WTC11 (cell line): ENCODE results near the gene RASGRF2. TPM values are rescaled to one million over a fixed set of nuclear protein-coding genes. Genes with fewer than 3 reads are reported as not detected.

Experiments
- ATAC-seq: fragments of 200-7000 bp; cut with Tn5 transposase; 2 replicates; pipeline ENCODE4 v1.10.0; 2021; ENCODE audit warnings: mild to moderate bottlenecking, moderate library complexity
- CTCF ChIA-PET: fragments of 300-600 bp; sonication (Branson Sonifier 250); formaldehyde crosslinking; loops from one replicate; lab custom pipeline; 2021; ENCODE audit warnings: antibody characterized with exemption; lab: Charles Lee
- POLR2A ChIA-PET: fragments of 350-600 bp; sonication (Branson Sonifier 250); formaldehyde crosslinking; loops from one replicate; lab custom pipeline; 2021; ENCODE audit warnings: antibody characterized with exemption; lab: Charles Lee
- DNase-seq: peaks from one replicate; pipeline ENCODE4 v3.0.0; 2021; ENCODE audit warnings: low spot score
- H3K27ac Mint-ChIP-seq: 2 replicates; pipeline ENCODE4 v1.8.0; 2021; ENCODE audit warnings: mixed read lengths
- H3K27me3 Mint-ChIP-seq: 2 replicates; pipeline ENCODE4 v1.8.0; 2021; ENCODE audit warnings: low read depth, mild to moderate bottlenecking, moderate library complexity, mixed read lengths
- H3K36me3 Mint-ChIP-seq: 2 replicates; pipeline ENCODE4 v1.8.0; 2021; ENCODE audit warnings: mixed read lengths
- H3K4me1 Mint-ChIP-seq: 2 replicates; pipeline ENCODE4 v1.8.0; 2022; ENCODE audit warnings: mixed read lengths
- H3K4me3 Mint-ChIP-seq: 2 replicates; pipeline ENCODE4 v1.8.0; 2021; ENCODE audit warnings: mild to moderate bottlenecking, moderate library complexity, mixed read lengths
- H3K9me3 Mint-ChIP-seq: 2 replicates; pipeline ENCODE4 v1.8.0; 2021; ENCODE audit warnings: mixed read lengths
- CBFB ChIP-seq: sonication (generic); formaldehyde crosslinking; IDR thresholded peaks from 2 replicates; pipeline ENCODE4 v1.8.1; 2022; ENCODE audit warnings: mild to moderate bottlenecking, low read depth, missing genetic modification reagents
- CREM ChIP-seq: sonication (generic); formaldehyde crosslinking; IDR thresholded peaks from 2 replicates; pipeline ENCODE4 v1.8.1; 2022; ENCODE audit warnings: mild to moderate bottlenecking, missing genetic modification reagents, moderate library complexity
- ETV6 ChIP-seq: sonication (generic); formaldehyde crosslinking; IDR thresholded peaks from 2 replicates; pipeline ENCODE4 v1.8.1; 2022; ENCODE audit warnings: mild to moderate bottlenecking, missing genetic modification reagents
- FOXJ3 ChIP-seq: sonication (generic); formaldehyde crosslinking; IDR thresholded peaks from 2 replicates; pipeline ENCODE4 v1.9.0; 2021; ENCODE audit warnings: missing genetic modification reagents, mild to moderate bottlenecking, borderline replicate concordance
- JAZF1 ChIP-seq: fragments of 250-450 bp; sonication (Bioruptor Pico); IDR thresholded peaks from 2 replicates; pipeline ENCODE4 v1.9.0; 2021; ENCODE audit warnings: moderate library complexity, mild to moderate bottlenecking, inconsistent platforms
- MYBL2 ChIP-seq: sonication (generic); formaldehyde crosslinking; IDR thresholded peaks from 2 replicates; pipeline ENCODE4 v1.8.1; 2023; ENCODE audit warnings: mild to moderate bottlenecking, moderate library complexity, missing genetic modification reagents
- NR2C2 ChIP-seq: sonication (generic); formaldehyde crosslinking; IDR thresholded peaks from 2 replicates; pipeline ENCODE4 v1.8.0; 2022; ENCODE audit warnings: mild to moderate bottlenecking, missing genetic modification reagents
- NR3C1 ChIP-seq: sonication (generic); formaldehyde crosslinking; conservative IDR thresholded peaks from 2 replicates; pipeline ENCODE4 v1.8.1; 2023; ENCODE audit warnings: low read depth, mild to moderate bottlenecking, missing genetic modification reagents
- SMAD4 ChIP-seq: sonication (generic); formaldehyde crosslinking; IDR thresholded peaks from 2 replicates; pipeline ENCODE4 v1.8.0; 2022; ENCODE audit warnings: mild to moderate bottlenecking, missing genetic modification reagents
- TEAD4 ChIP-seq: sonication (generic); formaldehyde crosslinking; IDR thresholded peaks from 2 replicates; pipeline ENCODE4 v1.8.0; 2022; ENCODE audit warnings: mild to moderate bottlenecking, missing genetic modification reagents
- TP53 ChIP-seq: sonication (generic); formaldehyde crosslinking; IDR thresholded peaks from 2 replicates; pipeline ENCODE4 v1.8.1; 2023; ENCODE audit warnings: mild to moderate bottlenecking, missing genetic modification reagents
- ZBTB21 ChIP-seq: sonication (generic); formaldehyde crosslinking; IDR thresholded peaks from 2 replicates; pipeline ENCODE4 v1.8.1; 2023; ENCODE audit warnings: mild to moderate bottlenecking, missing genetic modification reagents, borderline replicate concordance
- total RNA-seq: library from RNA; stranded (reverse); gene quantifications from 3 replicates; pipeline ENCODE4 v1.2.3, GENCODE V29; 2021
- TF ChIP-seq, protein P1 (sequence below): sonication (generic); formaldehyde crosslinking; IDR thresholded peaks from 2 replicates; pipeline ENCODE4 v1.8.1; 2022; ENCODE audit warnings: low read depth, missing genetic modification reagents, borderline replicate concordance
- TF ChIP-seq, protein P2 (sequence below): fragments of 250-450 bp; sonication (Bioruptor Pico); IDR thresholded peaks from 2 replicates; pipeline ENCODE4 v1.9.0; 2021; ENCODE audit warnings: mild to moderate bottlenecking
- TF ChIP-seq, protein P3 (sequence below): sonication (generic); formaldehyde crosslinking; IDR thresholded peaks from 2 replicates; pipeline ENCODE4 v1.8.1; 2023; ENCODE audit warnings: mild to moderate bottlenecking, missing genetic modification reagents, moderate library complexity
- TF ChIP-seq, protein P4 (sequence below): sonication (generic); formaldehyde crosslinking; IDR thresholded peaks from 2 replicates; pipeline ENCODE4 v1.8.1; 2022; ENCODE audit warnings: low read depth, mild to moderate bottlenecking, moderate library complexity, missing genetic modification reagents, borderline replicate concordance

The RASGRF2 gene
- total RNA-seq, 1 experiment from 2014 or later = 17.6 TPM

DNA sequence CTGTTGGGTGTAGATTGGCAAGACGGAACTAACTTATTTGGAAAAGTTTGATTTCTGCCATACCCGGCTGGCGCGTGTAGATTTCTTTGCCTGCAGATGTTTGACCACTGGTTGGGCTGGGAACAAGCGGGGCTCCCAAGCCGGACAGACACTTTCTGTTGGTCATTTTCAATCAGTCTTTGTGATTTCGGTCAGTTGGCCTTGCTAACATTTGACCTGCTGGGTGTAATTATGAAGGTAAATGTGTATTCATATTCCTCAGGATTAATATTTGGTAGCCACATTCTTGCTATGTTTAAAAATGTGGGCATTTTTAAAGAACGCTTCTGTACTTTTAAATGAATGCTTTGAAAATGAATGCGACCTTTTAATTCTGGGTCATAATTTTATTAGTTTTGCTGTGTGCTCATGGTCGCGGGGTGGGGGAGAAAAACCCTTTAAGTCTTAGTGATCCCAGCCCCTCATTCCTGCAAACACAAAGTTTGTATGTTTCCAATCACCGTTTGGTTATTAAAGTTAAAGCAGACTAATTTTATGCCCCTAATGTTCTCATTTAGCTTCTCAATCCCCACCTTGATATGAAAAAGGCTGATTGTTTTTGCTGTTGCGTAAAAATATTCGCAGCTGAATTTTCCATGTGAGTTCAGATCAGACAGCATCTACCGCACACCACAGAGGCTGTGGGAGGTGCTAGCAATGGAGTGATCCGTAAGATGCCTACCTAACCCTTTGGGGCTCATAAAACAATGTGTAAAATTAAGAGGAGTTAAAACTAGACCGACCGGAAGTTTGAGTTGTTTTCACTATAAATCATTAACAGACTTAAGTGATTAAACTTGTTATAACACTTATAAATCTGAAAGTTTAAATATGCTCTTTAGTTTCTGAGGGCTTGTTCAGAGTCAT is 1.5 kb downstream of the RASGRF2 start (continued):
- no peak for TF ChIP-seq SMAD4
- TF ChIP-seq, protein P1, sequence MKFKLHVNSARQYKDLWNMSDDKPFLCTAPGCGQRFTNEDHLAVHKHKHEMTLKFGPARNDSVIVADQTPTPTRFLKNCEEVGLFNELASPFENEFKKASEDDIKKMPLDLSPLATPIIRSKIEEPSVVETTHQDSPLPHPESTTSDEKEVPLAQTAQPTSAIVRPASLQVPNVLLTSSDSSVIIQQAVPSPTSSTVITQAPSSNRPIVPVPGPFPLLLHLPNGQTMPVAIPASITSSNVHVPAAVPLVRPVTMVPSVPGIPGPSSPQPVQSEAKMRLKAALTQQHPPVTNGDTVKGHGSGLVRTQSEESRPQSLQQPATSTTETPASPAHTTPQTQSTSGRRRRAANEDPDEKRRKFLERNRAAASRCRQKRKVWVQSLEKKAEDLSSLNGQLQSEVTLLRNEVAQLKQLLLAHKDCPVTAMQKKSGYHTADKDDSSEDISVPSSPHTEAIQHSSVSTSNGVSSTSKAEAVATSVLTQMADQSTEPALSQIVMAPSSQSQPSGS = no peak
- no peak for TF ChIP-seq ETV6 (CRISPR knock-in tag)
- TF ChIP-seq, all 79 proteins: peak for 0

DNA sequence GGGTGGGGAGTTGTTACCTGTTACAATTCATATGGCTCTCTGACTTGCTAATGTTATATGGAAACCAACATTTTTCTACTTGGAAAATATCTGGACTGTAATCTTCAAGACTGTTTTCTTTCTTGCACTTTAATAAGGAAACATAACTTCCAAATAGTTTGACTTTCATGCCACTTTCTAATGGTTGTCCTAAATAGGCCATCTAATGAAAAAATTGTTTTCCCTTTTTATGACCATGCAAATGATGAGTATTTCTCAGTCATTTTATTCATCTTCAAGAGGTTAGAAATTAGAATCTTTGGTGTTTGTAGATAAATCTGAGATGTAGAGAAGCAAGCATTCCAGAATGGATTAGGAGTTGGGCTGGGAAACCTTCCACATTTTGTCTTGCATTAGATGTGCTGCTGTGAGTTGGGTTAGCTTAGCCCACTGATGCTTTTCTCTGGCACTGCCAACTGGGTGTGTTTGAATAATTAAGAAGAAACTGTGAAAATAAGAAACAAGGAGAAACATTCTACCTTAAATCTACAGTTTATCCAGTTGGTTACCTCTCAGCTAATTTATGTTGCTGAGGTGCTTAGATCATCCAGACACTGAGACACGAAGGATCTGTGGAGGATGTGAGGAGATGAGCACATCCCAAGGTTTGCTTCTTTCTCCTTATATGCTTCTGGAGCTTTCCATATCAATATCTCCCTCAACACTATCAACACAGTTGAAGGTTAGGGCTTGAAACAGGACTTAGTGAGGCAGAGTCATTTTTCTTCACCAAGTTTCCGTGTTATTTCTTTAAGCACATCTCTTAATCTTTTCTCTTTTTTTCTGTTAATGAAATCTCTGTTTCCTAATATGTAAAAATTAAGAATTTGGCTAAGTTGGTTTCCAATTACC is 2.7 kb downstream of the RASGRF2 start:
- Mint-ChIP-seq H3K27ac (no peak overlapping the region), H3K27me3 (peaks cover 25% of the 10 kb centered on the region), H3K9me3 (no peaks in the 10 kb centered on the region), H3K4me1 (peaks cover 67% of the 10 kb centered on the region), H3K36me3 (no peaks in the 10 kb centered on the region), H3K4me3 (peak overlapping the region; percentile 52)
- TF ChIP-seq CREM (CRISPR knock-in tag) (no peak), ZBTB21 (no peak), TEAD4 (CRISPR knock-in tag) (no peak), FOXJ3 (no peak), TP53 (no peak), SMAD4 (no peak), NR2C2 (CRISPR knock-in tag) (no peak), CBFB (CRISPR knock-in tag) (no peak), MYBL2 (CRISPR knock-in tag) (no peak)
- TF ChIP-seq, protein P2, sequence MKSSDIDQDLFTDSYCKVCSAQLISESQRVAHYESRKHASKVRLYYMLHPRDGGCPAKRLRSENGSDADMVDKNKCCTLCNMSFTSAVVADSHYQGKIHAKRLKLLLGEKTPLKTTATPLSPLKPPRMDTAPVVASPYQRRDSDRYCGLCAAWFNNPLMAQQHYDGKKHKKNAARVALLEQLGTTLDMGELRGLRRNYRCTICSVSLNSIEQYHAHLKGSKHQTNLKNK (CRISPR knock-in tag) = no peak
- TF ChIP-seq, protein P3, sequence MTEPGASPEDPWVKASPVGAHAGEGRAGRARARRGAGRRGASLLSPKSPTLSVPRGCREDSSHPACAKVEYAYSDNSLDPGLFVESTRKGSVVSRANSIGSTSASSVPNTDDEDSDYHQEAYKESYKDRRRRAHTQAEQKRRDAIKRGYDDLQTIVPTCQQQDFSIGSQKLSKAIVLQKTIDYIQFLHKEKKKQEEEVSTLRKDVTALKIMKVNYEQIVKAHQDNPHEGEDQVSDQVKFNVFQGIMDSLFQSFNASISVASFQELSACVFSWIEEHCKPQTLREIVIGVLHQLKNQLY (CRISPR knock-in tag) = no peak
- TF ChIP-seq, protein P4, sequence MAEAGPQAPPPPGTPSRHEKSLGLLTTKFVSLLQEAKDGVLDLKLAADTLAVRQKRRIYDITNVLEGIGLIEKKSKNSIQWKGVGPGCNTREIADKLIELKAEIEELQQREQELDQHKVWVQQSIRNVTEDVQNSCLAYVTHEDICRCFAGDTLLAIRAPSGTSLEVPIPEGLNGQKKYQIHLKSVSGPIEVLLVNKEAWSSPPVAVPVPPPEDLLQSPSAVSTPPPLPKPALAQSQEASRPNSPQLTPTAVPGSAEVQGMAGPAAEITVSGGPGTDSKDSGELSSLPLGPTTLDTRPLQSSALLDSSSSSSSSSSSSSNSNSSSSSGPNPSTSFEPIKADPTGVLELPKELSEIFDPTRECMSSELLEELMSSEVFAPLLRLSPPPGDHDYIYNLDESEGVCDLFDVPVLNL (CRISPR knock-in tag) = no peak
- ChIA-PET CTCF (no interaction called here), POLR2A (no interaction called here)
- no peak for DNase-seq
- no peak for ATAC-seq

DNA sequence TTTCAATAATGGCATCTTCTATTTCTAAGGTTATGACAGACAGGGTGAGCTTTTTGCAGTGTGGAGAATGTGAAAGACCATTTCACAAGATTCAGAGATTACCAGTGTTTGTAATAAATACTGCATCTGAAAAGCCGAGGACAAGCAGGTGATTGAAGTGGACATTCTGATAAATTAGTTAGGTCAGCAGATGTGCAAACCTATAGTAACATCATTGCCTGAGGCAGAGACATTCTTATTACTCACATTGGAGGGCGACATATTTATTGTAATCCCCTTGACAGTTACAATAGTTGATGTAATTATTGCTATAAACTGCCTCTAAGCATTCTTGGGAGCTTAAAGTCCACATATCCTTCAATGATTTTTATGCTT is 3.3 kb downstream of the RASGRF2 start:
- Mint-ChIP-seq H3K36me3 (no peaks in the 10 kb centered on the region), H3K27ac (no peak overlapping the region), H3K9me3 (no peaks in the 10 kb centered on the region), H3K4me3 (peak overlapping the region; percentile 24), H3K4me1 (peaks cover 61% of the 10 kb centered on the region), H3K27me3 (peaks cover 25% of the 10 kb centered on the region)
- ChIA-PET CTCF (no interaction called here), POLR2A (no interaction called here)
- DNase-seq (no peak), ATAC-seq (no peak)
- TF ChIP-seq NR3C1 (CRISPR knock-in tag) (no peak), JAZF1 (CRISPR knock-in tag) (no peak)
